ENCODE results near the gene CCDC89. TPM values are rescaled to one million over a fixed set of nuclear protein-coding genes. Genes with fewer than 3 reads are reported as not detected.
A peak's percentile ranks its signal among the peaks of the same experiment; 100 is the strongest.

Gene CCDC89
- polyA plus RNA-seq, 1 experiment, result 2.5 TPM

DNA sequence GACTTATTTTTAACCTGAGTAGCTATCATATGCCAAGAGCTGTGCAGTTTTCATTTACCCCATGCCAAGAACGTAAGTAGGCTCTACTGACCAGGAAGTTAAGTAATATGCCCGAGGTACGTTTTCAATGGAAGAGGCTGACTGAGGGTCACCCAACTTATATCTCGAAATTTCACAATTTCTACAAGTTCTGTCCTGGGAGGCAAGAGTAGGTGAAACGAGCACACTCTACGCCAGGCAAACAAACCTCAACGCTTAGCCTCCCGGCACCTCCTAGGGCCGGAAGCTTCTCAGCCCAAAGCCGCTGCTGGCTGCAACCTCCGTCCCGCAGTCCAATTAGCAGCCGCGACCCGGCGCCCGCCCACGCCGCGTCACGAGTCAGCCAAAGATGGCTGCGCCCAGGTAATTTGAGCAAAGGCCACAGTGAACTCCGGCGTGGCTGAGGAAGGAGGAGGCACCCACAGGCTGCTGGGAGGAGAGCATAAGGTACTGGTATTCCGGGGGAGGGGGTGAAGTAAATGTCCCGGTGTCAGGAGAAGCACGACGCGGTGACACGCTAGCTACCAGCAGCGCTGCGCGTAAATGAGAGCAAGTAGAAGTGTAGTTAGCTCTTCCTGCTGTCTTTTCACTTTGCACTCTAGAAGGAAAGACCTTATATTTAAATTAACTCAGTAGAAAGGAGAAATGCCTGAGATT lies 38.2 kb downstream of the CCDC89 start, which contains the start of gene TMEM126A:
TMEM126A (plus strand) TSS at position 364 of the 696 bp plus-strand sequence. CDS start 2,289 bp downstream, outside the sequence.
- Histone ChIP-seq H3K27me3 (ENCODE audit: control insufficient read depth, insufficient read depth, low read length) (peaks cover 8% of the 10 kb centered on the region), H3K27ac (ENCODE audit: low read depth, low read length) (peak within 1 kb of the TSS; percentile 52), H3K9me3 (ENCODE audit: control insufficient read depth, insufficient read depth, low read length) (no peaks in the 10 kb centered on the region), H3K4me3 (ENCODE audit: low read depth, low read length) (peak within 1 kb of the TSS; percentile 85)
- DNase-seq (ENCODE audit: low read depth, low spot score), result peak; percentile 50
- ChIA-PET CTCF (interaction anchor here (1.3 to 1.7 kb wide), 2 partner anchors 50 to 53 kb away, joined by 4 to 6 read pairs; no protein-coding TSS in a partner anchor), POLR2A (interaction anchor here (0.6 to 4.4 kb wide), 7 partner anchors 10 to 494 kb away, joined by 3 to 19 read pairs (median 4); partner anchors contain the start of genes CCDC89, CREBZF, DLG2 and TMEM126B)
- TF ChIP-seq, protein P1, sequence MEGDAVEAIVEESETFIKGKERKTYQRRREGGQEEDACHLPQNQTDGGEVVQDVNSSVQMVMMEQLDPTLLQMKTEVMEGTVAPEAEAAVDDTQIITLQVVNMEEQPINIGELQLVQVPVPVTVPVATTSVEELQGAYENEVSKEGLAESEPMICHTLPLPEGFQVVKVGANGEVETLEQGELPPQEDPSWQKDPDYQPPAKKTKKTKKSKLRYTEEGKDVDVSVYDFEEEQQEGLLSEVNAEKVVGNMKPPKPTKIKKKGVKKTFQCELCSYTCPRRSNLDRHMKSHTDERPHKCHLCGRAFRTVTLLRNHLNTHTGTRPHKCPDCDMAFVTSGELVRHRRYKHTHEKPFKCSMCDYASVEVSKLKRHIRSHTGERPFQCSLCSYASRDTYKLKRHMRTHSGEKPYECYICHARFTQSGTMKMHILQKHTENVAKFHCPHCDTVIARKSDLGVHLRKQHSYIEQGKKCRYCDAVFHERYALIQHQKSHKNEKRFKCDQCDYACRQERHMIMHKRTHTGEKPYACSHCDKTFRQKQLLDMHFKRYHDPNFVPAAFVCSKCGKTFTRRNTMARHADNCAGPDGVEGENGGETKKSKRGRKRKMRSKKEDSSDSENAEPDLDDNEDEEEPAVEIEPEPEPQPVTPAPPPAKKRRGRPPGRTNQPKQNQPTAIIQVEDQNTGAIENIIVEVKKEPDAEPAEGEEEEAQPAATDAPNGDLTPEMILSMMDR (IDR thresholded peaks at IDR 0.05; ENCODE audit: low read depth, low read length), result no peak

DNA sequence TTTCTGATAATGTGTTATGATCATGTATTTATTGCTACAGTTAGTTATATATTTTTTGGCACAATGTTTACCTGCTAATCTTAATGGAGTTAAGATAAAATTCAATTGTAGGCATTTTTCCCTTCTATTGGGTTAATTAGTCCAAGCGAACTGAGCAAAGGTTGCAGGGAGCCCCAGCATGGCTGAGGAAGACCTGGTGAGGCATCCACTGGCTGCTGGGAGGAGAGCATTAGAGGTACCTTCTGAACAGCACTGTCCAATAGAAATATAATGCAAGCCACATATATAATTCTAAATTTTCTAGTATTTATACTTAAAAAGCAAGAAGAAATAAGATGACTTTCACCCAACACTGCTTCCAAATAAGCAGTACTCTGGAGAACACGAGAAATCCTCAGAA lies 38.9 kb downstream of the CCDC89 start:
- CTCF ChIA-PET, result interaction anchor here (1.3 kb wide), 1 partner anchor 49 kb away, joined by 4 read pairs; no protein-coding TSS in a partner anchor
- Histone ChIP-seq H3K27ac (ENCODE audit: low read depth, low read length) (no peak overlapping the region), H3K9me3 (ENCODE audit: control insufficient read depth, insufficient read depth, low read length) (no peaks in the 10 kb centered on the region), H3K4me3 (ENCODE audit: low read depth, low read length) (peak overlapping the region; percentile 85), H3K27me3 (ENCODE audit: control insufficient read depth, insufficient read depth, low read length) (peaks cover 8% of the 10 kb centered on the region)
- DNase-seq (ENCODE audit: low read depth, low spot score), result no peak
- POLR2A ChIA-PET, result interaction anchor here (1.1 to 4.4 kb wide), 5 partner anchors 9 to 45 kb away, joined by 3 to 19 read pairs (median 6); partner anchors contain the start of genes CCDC89, CREBZF, DLG2 and TMEM126B
- TF ChIP-seq, protein P1 (IDR thresholded peaks at IDR 0.05; ENCODE audit: low read depth, low read length), result no peak

DNA sequence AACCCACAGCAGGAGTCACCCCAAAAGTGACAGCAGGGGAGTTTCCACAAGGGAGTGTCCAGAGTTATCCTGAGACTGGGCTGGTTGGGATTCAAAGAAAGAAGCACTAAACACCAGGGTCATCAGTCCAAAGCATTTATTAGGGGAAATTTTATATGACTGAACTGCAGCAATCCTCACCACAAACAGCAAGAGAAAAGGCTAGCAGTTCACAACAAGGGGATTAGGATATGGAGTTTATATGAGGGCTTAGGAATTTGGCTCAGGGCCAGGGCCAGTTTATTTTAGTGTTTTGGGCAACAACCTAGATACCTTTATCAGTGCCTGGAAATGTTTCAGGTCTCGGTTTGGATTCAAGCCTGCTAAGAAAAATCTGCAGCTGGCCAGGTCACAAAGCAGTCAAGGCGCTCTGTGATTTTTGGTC lies 42.8 kb downstream of the CCDC89 start:
- no peak for DNase-seq (ENCODE audit: low read depth, low spot score)
- H3K9me3 ChIP-seq (ENCODE audit: control insufficient read depth, insufficient read depth, low read length), result no peaks in the 10 kb centered on the region
- H3K4me3 ChIP-seq (ENCODE audit: low read depth, low read length), result no peak overlapping the region
- CTCF ChIA-PET, result no interaction called here
- no peak overlapping the region for H3K27ac ChIP-seq (ENCODE audit: low read depth, low read length)
- TF ChIP-seq, protein P1 (IDR thresholded peaks at IDR 0.05; ENCODE audit: low read depth, low read length), result no peak
- POLR2A ChIA-PET, result no interaction called here
- H3K27me3 ChIP-seq (ENCODE audit: control insufficient read depth, insufficient read depth, low read length), result peaks cover 8% of the 10 kb centered on the region

DNA sequence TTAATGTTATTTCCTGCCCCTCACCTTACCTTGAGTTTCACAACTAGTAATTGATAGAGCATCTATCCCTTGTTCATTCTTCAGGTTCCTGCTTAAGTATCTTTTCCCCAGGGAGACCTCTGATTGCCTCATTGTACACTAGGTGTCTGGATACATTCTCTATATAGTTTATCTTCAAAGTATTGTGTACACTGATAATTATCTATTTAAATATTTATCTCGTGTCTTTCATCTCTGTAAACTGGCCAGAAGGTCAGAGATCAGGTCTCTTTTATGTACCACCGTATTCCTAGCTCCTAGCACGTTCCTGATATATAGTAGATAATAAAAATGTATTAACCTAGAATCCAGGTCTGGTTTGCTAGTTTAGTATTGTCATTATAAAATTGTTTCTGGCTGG lies 51.2 kb downstream of the CCDC89 start:
- DNase-seq (ENCODE audit: low read depth, low spot score), result no peak
- ChIA-PET CTCF (no interaction called here), POLR2A (no interaction called here)
- TF ChIP-seq, protein P1 (IDR thresholded peaks at IDR 0.05; ENCODE audit: low read depth, low read length), result no peak
- H3K27ac ChIP-seq (ENCODE audit: low read depth, low read length), result no peak overlapping the region
- H3K27me3 ChIP-seq (ENCODE audit: control insufficient read depth, insufficient read depth, low read length), result no peaks in the 10 kb centered on the region
- H3K9me3 ChIP-seq (ENCODE audit: control insufficient read depth, insufficient read depth, low read length), result no peaks in the 10 kb centered on the region
- H3K4me3 ChIP-seq (ENCODE audit: low read depth, low read length), result no peak overlapping the region

Other genes starting within 250 kb of the CCDC89 start
- 0.68 and 0.72 TPM in 2 replicates for gene DLG2, start 58.9 kb downstream of the CCDC89 start, polyA plus RNA-seq (2011; rRNA removed)
- gene TMEM126B, start 57.6 kb downstream of the CCDC89 start, polyA plus RNA-seq (2011; rRNA removed), result 59.0 and 86.2 TPM in 2 replicates
- 65.2 and 104 TPM in 2 replicates for gene TMEM126A, start 38.2 kb downstream of the CCDC89 start, polyA plus RNA-seq (2011; rRNA removed)
- 19.3 and 25.0 TPM in 2 replicates for gene CREBZF, start 21.1 kb downstream of the CCDC89 start, polyA plus RNA-seq (2011; rRNA removed)
- 122 and 169 TPM in 2 replicates for gene SYTL2, start 124.9 kb upstream of the CCDC89 start, polyA plus RNA-seq (2011; rRNA removed)
- not detected in 2 replicates for gene CCDC83, start 169.2 kb upstream of the CCDC89 start, polyA plus RNA-seq (2011; rRNA removed)